Activated CD4-positive, alpha-beta T cell treated with anti-CD3 and anti-CD28 coated beads for 48 hours (primary cell): Measurements from ENCODE around the gene AGTRAP.

Experiments
- DNase-seq: peaks from one replicate; pipeline ENCODE4 v3.0.0-alpha.2; 2020

AGTRAP gene

GRCh38 chr1:11707621-11708276, 28.2 kb upstream of the AGTRAP start:
- DNase-seq: no peak

DNA sequence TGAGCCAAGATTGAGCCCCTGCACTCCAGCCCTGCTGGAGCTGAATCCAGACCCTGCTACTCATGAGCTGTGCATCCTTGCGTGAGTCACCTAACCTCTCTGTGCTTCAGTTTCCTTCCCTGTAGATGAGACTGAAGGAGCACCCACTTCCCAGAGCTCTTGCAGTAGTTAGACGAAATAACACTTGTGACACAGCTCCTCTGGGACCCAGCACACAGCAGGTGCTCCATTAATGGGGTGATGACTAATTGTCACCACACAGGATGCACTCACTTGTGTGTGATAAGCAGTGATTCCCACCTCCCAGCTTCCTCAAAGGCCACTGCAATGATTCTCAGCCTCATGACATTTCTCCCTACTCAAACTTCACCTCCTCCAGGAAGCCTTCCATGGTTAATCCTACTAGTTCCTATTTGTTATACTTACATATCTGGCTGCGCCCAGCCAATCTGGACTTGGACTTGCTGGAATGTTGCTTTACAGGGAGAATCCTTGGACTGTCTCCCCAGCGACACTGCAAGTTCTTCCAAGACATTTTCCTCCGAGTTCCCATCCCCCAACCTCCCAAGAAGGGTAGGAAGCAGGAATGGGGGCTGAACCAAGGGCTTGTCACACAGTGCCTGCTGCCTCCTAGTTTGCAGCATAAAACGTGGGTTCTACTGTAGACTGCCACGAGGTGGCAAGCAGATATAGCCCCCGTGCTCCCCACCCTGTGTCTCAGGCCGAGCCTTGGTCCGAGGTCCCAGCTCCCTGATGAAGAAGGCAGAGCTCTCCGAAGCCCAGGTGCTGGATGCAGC, 27.2 kb upstream of the AGTRAP start:
- DNase-seq: no peak

GRCh38 chr1:11711490-11711889, 24.4 kb upstream of the AGTRAP start:
- no peak for DNase-seq

DNA sequence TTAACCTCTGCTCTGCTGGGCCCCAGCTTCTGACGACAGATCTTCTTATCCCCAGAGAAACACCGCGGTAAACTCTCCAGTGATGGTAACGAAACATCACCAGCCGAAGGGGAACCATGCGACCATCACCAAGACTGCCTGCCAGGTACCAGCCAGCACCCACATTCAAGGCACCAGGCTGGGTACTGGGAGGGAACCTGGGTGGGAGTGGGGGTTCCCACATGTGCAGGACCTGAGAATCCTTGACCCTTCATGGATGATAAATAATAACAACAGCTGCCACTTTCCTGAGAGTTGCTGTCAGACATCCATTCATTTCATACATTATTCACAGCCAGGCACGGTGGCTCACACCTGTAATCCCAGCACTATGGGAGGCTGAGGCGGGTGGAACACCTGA, 23.7 kb upstream of the AGTRAP start:
- DNase-seq: no peak

DNA sequence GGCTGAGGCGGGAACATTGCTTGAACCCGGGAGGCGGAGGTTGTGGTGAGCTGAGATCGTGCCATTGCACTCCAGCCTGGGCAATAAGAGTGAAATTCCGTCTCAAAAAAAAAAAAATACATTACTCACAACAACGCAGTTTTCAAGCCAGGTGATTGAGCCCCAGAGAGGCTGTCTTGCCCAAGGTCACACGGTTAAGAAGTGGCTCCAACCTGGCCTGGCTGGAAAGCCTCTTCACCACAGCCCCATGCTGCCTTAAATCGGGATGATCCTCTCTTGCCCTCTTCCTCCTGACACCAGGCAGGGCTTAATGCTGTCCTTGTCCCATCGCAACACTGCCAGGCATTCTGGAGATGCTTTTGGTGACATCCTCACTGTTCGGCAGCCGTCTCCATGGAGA, 22.8 kb upstream of the AGTRAP start:
- DNase-seq: no peak

DNA sequence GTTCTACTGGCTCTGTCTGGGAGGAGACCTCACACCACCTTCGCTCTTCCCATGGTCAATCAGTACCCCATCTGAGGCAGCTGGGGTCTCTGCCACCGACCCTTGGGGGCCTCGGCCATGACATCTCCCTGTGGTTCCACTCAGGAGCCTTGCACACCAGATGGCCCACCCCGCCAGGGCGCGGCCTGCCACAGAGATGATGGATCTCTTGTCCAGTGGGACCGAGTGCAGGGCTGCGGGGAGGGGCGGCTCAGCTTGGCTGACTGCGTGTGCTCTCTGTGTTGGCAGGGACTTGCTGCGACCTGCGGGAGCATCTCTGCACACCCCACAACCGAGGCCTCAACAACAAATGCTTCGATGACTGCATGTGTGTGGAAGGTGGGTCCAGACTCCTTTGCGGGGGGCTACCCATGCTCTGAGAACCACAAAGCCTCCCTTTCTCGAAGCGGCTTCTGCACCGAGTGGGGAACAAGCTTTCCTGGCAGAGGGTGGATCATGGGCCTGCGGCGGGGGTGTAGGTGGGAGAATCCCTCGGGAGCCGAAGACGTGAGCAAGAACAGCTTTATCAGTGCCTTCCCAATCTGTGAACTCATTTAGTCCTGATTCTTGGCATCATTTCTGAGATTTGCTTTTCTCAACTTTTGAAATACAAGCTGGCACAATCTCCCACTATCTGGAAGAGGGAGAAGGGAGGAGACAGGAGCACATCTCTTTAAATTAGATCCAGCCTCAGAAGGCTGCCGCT, 20.9 kb upstream of the AGTRAP start:
- DNase-seq: no peak

DNA sequence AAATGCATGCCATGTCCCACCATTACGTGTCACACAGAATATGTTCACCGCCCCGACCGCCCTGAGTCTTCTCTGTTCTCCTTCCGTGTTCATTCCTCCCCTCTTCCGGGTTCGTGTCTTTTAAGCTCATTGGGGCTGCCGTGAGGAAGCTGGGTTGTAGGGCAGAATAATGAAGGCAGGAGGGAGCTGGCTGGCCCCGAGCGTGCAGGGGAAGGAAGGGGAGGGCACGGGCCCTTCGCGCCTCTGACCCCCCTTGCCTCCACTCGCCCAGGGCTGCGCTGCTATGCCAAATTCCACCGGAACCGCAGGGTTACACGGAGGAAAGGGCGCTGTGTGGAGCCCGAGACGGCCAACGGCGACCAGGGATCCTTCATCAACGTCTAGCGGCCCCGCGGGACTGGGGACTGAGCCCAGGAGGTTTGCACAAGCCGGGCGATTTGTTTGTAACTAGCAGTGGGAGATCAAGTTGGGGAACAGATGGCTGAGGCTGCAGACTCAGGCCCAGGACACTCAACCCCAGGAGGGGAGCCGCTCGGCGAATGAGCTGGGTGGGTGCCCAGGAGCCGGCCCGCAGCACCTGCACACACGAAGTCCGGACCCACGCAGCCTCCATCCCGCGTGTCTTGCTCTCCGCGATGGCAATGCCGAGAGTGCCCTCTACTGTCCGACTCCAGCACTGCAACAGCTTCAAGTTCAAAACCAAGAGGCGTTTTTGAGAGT, 16.5 kb upstream of the AGTRAP start:
- peak; percentile 88 for DNase-seq

DNA sequence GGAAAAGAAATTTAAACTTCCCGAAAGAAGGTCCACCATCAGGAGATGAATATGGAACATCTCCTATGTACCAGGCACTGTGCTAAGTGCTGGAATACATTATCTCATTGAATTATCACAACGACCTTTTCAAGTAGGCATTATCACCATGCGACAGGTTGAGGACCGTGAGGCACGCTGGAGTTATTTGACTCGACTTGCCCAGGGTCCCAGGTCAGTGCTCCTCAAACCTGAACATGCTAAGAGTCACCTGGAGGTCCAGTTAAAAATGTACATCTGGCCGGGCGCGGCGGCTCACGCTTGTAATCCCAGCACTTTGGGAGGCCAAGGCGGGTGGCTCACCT, 15.9 kb upstream of the AGTRAP start:
- DNase-seq: no peak

- no peak for DNase-seq
Observed at GRCh38 chr1:11720525-11720924, 15.4 kb upstream of the AGTRAP start.

GRCh38 chr1:11721311-11721710, 14.6 kb upstream of the AGTRAP start:
- DNase-seq: no peak

- no peak for DNase-seq
Observed at GRCh38 chr1:11722538-11722937, 13.4 kb upstream of the AGTRAP start.

DNA sequence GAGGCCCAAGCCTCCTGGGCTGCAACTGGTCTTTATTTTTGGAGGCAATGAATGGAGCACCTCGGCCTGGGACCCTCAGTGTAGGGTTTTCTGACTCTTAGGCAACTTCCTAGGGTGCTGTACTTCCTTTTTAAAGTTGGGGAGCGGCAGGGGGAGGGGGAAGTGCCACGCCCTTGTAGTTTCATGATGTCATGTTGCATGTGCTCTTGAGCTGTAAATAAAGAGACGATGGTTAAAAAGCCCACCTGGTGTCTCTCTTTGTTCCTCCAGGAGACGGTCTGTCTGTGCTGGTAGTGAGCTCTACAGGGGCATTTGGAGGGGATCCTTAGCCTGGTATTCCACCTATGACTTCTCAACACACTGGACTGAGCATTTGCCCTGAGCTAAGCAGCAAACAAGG, 10.3 kb upstream of the AGTRAP start:
- DNase-seq: no peak

GRCh38 chr1:11727119-11727518, 8.8 kb upstream of the AGTRAP start:
- no peak for DNase-seq

GRCh38 chr1:11728126-11728806, 7.7 kb upstream of the AGTRAP start:
- no peak for DNase-seq

GRCh38 chr1:11729155-11729497, 6.8 kb upstream of the AGTRAP start:
- no peak for DNase-seq

DNA sequence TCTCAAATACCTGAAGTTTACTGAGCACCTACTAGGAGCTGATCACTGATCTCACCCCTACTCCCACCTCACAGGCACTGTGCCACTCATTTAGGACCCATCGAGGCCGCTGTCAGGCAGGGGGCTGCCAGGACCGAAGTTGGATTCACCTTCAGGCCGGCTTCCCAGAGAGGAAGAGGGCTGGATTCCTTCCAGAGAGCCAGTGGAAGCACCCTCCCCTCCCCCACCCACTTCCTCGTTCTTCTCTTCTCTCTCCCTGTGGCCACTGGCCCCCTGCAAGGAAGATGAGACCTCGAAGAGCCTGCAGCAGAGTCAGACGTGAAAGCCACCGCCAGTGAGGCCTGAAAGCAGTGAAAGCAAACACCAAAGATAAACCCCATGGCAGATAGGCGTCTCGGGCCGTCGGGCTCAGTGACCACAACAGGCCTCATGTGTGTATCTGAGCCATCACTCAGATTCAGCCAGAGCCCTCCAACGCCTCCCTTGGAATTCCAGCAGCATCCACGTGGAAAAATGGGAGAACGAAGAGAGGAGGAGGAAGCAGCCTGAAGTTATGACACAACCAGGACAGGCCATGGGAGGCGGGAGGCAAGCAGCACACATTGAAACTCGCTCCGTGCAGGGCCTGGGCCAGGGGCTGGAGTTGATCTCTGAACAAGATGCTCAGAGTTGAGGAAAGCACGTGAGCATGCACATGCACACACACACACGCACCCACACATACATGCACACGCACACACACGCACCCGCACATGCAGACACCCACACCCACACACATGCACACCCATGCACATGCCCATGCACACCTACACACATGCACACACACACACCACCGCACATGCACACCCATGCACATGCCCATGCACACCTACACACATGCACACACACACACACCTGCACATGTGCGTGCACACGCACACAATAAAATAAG, 6.2 kb upstream of the AGTRAP start:
- no peak for DNase-seq

- DNase-seq: peak; percentile 29
Observed at GRCh38 chr1:11730429-11730891, 5.5 kb upstream of the AGTRAP start.

DNA sequence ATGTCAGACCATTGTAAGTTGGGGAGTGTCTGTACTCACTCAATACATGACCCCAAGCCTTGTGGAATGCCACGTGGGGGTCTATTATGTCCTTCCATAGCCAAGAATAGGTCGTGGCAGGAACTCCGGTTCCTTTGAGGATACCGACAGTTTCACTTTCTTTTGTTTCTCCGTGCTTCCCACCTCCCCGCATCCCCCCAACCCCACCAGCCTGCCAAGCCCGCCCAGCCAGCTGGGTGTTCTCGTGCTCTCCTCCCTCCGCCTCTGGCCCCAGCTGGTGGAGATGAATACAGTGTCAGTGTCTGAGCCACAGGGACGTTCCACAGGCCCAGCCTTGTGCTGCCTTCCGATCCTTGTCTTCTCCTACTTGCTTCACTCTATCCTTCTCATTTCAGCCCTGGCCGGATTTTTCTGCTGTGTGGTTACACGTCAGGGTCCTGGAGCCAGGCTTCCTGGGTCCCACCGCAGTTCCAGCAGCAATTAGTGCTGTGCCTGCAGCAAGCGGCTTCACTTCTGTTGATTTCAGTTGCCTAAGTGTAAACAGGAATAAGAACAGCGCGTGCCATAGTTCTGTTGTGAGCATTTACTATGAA, 4.1 kb upstream of the AGTRAP start:
- peak; percentile 45 for DNase-seq

DNA sequence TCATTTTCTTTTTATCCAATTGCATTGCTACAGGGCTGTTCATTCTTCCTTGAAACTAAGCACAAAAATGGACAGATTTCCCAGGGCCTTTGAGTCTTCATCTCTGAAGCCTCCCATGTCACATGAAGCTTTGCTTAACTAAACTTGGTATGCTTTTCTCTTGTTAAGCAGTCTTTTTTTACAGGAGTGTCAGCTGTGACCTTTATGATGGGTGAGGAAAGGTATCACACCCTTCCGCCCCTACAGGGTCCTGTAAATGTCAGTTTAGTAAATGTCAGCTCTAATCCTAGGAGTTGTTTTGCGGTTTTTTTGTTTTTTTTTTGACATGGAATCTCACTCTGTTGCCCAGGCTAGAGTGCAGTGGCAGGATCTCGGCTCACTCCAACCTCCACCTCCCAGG, 2.6 kb upstream of the AGTRAP start:
- DNase-seq: no peak

GRCh38 chr1:11735531-11735853, 444 bp upstream of the AGTRAP start:
- DNase-seq: no peak
